HG02763 (cell line): ENCODE results near the gene GLIS1.
"Not testable (repeated sequence)": the region's sequence is repeated elsewhere in the genome, so short reads cannot be mapped to it uniquely, and the experiment has no call there.

Experiments used
- ATAC-seq: cut with Tn5 transposase; IDR thresholded peaks from one replicate; pipeline ENCODE4 v1.9.1; 2021; ENCODE audit warnings: mild to moderate bottlenecking, moderate library complexity; ENCODE audit not compliant: unreplicated experiment

The GLIS1 gene

DNA sequence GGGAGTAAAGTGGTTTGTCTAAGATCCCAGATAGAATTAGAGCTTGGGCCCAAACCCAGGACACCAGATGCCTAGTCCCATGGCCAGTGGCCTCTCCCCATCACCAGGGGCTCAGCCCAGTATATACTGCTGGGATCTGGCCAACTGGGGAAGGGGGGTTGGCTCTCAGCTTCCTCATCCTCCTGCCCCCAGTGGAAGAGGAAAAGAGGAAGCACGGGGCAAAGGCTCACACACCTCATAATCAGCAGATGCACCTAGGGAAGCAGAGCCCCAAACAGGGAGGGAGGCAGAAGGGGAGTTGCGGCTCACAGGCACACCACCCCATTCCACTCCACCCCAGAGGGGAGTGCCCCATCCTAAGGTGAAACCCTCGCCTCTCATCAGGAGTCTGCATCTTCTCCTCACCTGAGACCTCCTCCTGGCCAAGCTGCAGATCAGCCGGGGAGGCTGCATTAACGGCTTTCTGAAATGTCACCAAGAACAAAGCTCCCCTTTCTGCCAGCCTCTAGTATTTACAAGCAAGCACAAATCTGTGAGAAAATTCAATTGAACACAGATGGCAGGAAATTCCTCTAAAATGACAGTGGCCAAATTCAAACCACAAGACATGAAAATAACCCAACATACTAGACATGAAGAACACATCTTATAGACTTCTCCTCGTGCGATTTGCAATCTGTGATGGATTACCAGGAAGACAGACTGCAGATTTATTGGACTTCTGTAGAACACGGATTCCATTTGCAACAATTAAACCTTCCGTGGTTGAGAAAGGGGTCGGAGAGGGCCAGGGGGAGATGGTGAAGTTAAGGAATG, 82.8 kb downstream of the GLIS1 start:
- ATAC-seq = no peak

- ATAC-seq = no peak
Observed at GRCh38 chr1:53654216-53655210, 84.5 kb downstream of the GLIS1 start.

DNA sequence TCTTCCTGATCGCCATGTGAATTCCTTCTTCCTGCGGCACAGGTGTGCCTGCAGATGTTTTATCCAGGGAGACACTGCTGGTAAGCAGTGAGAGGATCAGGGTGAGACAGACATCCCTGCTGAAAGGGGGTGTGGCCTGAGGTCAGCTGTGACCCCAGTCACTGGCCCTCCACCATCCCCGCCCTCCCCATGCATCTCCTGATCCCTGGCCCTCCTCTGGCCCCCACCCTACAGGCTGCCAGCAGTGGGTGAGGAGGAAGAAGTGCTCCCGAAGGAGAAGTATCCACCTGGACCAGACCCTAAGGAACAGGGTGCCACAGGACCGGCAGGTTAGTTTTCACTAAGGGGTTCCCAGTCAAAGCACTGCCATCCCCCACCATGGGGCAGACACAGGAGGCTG, 85.3 kb downstream of the GLIS1 start:
- ATAC-seq = no peak

- ATAC-seq = no peak
Observed at GRCh38 chr1:53653200-53653575, 85.8 kb downstream of the GLIS1 start.

GRCh38 chr1:53652441-53653199, 86.3 kb downstream of the GLIS1 start:
- ATAC-seq = no peak

- no peak for ATAC-seq
Observed at GRCh38 chr1:53651356-53651755, 87.6 kb downstream of the GLIS1 start.

- no peak for ATAC-seq
Observed at GRCh38 chr1:53648516-53648915, 90.4 kb downstream of the GLIS1 start.

- ATAC-seq = not testable (repeated sequence)
Observed at GRCh38 chr1:53647915-53648314, 91.0 kb downstream of the GLIS1 start.

DNA sequence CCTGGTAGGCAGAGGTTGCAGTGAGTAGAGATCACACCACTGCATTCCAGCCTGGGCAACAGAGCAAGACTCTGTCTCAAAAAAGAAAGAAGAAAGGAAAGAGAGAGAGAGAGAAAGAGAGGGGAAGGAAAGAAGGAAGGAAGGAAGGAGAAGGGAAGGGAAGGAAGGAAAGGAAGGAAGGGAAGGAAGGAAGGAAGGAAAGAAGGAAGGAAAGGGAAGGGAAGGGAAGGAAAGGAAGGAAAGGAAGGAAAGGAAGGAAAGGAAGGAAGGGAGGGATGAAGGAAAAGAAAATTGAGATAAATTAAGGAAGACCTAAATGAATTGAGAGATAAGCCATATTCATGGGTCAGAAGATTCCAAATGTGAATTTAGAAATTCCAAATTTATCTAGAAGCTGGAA, 92.2 kb downstream of the GLIS1 start:
- no peak for ATAC-seq

- no peak for ATAC-seq
Observed at GRCh38 chr1:53645690-53646078, 93.3 kb downstream of the GLIS1 start.

DNA sequence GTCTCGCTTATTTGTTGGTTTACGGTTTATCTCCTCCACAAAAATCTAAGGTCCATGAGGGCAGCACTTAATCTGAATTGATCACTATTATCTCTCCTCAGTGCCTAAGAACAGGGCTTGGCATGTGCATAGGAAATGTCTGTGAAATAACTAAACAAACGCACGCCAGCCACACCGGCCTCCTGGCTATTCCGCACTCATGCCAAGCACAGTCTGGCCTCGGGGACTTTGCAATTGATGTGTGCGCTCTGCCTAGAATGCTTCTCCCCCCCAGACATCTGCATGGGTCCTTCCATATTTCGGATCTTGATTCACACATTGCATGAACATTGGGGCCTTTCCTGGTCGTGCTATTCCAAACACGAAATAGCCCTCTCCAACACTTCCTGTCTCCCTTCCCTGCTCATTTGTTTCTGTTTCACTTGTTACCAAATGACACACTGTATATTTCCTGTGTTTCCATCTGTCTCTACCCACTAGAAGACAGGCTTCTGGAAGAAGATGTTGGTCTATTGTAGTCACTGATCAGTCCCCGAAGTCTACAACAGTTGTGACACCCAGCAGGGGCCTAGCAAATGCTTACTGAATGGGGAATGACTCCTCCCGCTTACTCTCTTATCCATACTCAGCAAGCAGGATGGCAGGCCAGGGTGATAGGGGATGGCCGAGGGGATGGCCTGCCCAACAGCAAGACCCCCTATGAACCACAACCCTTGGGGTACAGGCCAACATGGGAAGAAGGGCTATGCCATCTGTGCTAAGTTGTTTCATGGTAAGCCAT, 93.9 kb downstream of the GLIS1 start:
- no peak for ATAC-seq

DNA sequence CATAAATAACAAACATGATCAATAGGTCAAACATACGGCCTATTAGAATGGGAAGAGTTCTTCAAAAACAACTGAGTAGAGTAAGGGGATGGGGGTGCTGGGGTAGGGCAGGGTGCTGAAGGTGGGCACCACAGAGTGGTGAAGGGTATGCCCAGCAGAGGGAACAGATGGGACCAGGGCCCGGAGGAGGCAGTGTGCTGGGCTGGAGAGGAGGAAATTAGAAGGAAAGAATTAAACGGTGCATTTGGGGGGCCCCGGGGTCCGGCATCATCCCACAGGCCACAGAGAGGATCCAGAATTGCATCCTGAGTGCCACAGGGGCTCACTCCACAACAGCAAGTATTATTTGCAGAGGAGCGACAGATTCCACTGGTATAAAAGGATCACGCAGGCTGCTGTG, 94.5 kb downstream of the GLIS1 start:
- ATAC-seq = no peak

GRCh38 chr1:53643881-53644390, 95.0 kb downstream of the GLIS1 start:
- ATAC-seq = no peak

DNA sequence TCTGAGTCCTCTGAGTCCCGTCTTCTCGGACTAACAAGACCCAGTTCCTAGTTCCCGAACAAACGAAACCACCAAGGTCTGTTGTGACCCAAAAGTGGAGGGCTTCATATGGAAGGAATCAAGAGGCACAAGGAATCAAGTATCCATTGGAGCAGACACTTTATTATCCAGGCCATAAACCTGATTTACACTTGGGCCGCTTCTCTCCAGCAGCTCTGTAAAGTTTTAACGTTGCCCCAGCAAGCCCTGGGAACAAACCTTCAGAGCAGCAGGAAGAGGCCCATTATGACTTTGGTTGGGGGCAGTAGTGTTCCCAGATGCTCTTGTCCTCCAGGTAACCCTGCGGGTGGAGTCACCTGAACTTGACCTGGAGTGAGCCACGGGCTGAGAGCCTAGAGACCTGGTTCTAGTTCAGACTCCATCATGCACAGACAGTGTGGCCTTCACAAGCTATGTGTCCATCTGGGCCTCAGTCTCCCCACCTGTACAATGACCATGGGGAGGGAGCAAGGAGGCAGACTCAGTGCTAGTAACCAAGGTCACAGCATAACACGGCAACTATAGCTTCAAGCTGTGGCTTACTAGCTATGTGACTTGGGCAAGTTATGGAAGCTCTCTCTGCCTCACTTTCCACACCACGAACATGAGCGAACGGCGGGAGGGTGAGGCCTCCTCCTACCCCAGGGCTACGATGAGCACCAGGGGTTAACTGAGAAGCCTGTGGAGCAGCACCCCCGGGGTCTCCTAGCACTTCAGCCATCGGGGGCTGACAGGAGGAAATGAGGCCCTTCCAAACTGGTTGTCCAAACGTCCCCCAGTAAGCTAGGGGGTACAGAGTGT, 95.7 kb downstream of the GLIS1 start:
- no peak for ATAC-seq

GRCh38 chr1:53642607-53643006, 96.4 kb downstream of the GLIS1 start:
- ATAC-seq = no peak

GRCh38 chr1:53642215-53642555, 96.8 kb downstream of the GLIS1 start:
- ATAC-seq = no peak

- ATAC-seq = no peak
Observed at GRCh38 chr1:53641481-53642214, 97.3 kb downstream of the GLIS1 start.

DNA sequence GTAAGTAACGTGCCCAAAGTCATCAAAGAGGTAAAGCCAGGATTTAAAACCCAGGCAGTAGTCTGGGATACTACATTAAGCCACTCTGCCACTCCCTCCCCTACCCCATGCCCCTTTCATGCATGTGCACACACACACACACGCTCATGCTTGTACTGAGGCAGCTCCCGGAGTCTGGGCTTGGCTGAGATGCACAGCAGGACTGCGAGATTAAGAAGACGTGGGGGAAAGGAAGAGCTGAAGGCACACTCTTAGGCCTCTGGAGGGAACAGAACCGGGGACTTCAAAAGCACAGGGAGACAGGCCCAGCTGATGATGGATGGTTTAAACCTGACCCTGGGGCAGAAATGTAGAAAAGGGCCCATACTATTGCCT, 98.3 kb downstream of the GLIS1 start:
- ATAC-seq = no peak
